Measurements from ENCODE around the gene EXOC2.

The EXOC2 gene

DNA sequence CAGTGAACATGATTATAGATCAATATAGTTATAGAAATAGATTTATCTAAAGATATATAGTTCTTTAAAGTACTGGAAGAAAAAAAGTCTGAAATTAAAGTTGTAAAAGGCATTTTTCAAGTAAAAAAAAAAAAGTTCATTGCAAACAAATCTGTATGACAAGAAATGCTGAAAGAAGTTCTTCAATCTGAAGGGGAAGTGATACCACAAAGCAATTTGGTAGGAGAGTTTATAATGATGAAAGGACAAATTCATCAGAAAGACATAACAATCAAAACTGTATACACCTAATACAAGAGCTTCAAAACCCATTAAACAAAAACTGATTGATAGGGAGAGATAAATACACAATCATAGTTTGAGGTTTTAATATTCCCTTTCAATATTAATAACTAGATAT, 50.1 kb downstream of the EXOC2 start:
- in situ Hi-C loops (cut with HindIII; ENCODE audit: low sequenced_read_pairs), result no loop called here
- no peak for DNase-seq (ENCODE audit: low read depth)
- TF ChIP-seq, protein P1, sequence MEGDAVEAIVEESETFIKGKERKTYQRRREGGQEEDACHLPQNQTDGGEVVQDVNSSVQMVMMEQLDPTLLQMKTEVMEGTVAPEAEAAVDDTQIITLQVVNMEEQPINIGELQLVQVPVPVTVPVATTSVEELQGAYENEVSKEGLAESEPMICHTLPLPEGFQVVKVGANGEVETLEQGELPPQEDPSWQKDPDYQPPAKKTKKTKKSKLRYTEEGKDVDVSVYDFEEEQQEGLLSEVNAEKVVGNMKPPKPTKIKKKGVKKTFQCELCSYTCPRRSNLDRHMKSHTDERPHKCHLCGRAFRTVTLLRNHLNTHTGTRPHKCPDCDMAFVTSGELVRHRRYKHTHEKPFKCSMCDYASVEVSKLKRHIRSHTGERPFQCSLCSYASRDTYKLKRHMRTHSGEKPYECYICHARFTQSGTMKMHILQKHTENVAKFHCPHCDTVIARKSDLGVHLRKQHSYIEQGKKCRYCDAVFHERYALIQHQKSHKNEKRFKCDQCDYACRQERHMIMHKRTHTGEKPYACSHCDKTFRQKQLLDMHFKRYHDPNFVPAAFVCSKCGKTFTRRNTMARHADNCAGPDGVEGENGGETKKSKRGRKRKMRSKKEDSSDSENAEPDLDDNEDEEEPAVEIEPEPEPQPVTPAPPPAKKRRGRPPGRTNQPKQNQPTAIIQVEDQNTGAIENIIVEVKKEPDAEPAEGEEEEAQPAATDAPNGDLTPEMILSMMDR (IDR thresholded peaks at IDR 0.05; ENCODE audit: low read depth, low read length, missing control alignments), result no peak
- H3K4me3 ChIP-seq (ENCODE audit: low read depth, low read length), result no peak overlapping the region

DNA sequence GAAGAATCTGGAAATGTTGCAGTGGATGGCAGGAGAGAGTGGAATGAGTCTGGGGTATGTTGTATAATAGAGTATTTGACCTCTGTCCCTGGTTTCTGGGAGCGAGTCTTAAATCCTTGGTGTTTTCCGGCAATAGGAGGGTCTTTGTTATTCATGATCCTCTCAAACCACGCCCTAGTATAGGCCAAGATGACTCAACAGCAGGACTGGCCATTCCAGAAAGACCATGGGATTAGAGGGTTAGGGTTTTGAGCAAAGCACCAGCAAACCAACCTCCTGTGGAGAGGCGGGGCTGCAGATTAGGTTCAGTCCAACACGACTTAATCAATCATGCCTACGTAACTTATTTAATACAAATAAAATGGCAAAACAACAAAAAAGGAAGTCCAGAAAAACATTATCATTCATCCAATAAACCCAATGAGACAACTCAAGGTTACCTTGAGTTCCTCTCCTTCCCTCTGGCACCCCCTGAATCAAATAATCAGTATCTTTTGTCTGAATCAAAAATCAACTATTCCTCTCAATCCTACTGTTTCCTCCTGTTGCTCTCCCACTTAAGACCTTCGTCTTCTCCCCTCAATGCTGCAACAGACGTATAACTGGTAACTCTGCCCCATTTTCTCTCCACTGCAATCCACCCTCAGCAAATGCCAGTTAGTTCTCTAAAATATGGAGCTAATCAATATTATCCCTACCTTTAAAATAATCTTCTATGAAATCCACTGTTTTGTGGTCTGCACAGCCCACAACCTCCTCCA, 51.5 kb downstream of the EXOC2 start:
- in situ Hi-C loops (cut with HindIII; ENCODE audit: low sequenced_read_pairs), result no loop called here
- no peak overlapping the region for H3K4me3 ChIP-seq (ENCODE audit: low read depth, low read length)
- no peak for DNase-seq (ENCODE audit: low read depth)
- TF ChIP-seq, protein P1 (IDR thresholded peaks at IDR 0.05; ENCODE audit: low read depth, low read length, missing control alignments), result no peak

DNA sequence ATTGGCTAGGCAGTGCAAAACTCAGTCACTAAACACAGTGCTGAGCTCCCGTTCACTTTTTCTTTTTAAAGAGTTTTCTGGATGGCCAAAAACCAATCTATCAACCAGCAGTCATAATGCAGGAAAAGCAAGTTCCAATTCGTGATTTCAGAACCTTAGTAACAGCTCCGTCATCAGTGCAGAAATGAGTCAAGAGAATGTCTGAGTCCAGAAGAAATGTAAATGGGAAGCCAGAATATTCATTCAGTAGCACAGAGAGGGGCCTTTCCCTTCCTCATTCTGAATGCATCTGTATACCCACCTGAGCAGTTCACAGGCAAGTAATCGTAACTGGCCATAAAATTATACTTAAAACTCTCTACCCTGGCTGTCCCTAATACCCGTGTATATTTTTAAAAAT, 56.5 kb downstream of the EXOC2 start:
- H3K4me3 ChIP-seq (ENCODE audit: low read depth, low read length), result no peak overlapping the region
- TF ChIP-seq, protein P1 (IDR thresholded peaks at IDR 0.05; ENCODE audit: low read depth, low read length, missing control alignments), result no peak
- in situ Hi-C loops (cut with HindIII; ENCODE audit: low sequenced_read_pairs), result no loop called here
- DNase-seq (ENCODE audit: low read depth), result no peak

DNA sequence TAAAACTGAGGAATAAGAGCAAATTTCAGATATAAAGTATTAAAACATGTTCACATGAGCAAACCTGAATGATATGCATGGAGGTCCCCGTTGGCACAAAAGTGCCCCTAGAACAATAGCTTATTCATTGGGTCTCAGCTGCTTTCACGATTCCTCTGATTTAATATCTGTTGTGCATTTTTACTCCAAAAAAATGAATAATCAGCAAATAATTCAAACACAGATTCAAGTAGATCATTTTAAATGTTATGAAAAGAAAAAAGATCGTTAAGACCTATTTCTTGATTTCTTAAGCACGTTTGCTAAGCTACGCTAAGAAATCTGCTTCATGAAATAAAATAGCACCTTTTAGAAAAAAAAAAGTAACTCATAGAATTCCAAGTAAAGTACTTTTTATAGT, 57.7 kb downstream of the EXOC2 start:
- TF ChIP-seq, protein P1 (IDR thresholded peaks at IDR 0.05; ENCODE audit: low read depth, low read length, missing control alignments), result no peak
- DNase-seq (ENCODE audit: low read depth), result no peak
- in situ Hi-C loops (cut with HindIII; ENCODE audit: low sequenced_read_pairs), result no loop called here
- no peak overlapping the region for H3K4me3 ChIP-seq (ENCODE audit: low read depth, low read length)

DNA sequence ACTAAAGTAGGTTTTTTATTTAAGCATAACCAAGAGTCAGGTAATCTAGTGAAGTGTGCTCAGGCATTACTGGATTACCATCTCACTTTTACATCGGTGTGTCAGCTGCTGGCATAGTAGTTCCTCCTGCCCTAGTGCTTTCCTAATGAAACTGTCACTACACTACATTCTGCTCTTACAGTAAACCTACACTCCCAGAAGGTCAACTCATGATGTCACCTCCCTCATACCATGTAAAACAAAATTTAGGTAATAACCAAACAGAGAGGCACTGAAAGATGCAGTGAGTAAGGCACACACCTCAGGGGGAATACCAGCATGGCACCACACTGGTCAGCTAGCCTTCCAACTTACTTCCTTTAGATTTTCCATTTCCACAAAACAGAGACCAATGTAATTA, 59.3 kb downstream of the EXOC2 start:
- H3K4me3 ChIP-seq (ENCODE audit: low read depth, low read length), result no peak overlapping the region
- TF ChIP-seq, protein P1 (IDR thresholded peaks at IDR 0.05; ENCODE audit: low read depth, low read length, missing control alignments), result no peak
- in situ Hi-C loops (cut with HindIII; ENCODE audit: low sequenced_read_pairs), result no loop called here
- no peak for DNase-seq (ENCODE audit: low read depth)

DNA sequence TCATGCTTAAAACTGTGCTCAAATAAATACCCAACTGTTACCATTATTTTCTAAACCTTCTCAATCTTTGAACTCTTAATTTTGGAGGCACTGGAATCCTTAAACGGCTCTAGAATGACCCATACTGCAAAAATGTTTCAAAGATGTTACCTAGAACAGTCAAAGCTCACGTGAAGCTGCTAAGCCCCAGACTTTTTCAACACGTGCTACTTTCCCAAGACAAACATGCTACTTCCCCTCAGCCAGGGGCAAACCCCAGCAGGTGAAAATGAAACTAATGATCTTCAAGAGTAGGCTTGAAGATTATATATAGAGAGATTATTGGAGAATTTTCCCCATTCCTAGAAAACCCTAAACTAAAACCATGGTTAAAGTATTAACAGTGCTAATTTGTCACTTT, 64.2 kb downstream of the EXOC2 start:
- no peak overlapping the region for H3K4me3 ChIP-seq (ENCODE audit: low read depth, low read length)
- TF ChIP-seq, protein P1 (IDR thresholded peaks at IDR 0.05; ENCODE audit: low read depth, low read length, missing control alignments), result no peak
- in situ Hi-C loops (cut with HindIII; ENCODE audit: low sequenced_read_pairs), result no loop called here

More for the DNA sequence above, 64.2 kb downstream of the EXOC2 start:
- no peak for DNase-seq (ENCODE audit: low read depth)
